HG03108 (cell line): Measurements from ENCODE around the gene ENKUR.

Source experiments
- ATAC-seq: cut with Tn5 transposase; IDR thresholded peaks from one replicate; pipeline ENCODE4 v1.9.1; 2021; ENCODE audit warnings: moderate library complexity; ENCODE audit not compliant: unreplicated experiment

The ENKUR gene

GRCh38 chr10:24951201-24952142 is 64.5 kb downstream of the ENKUR start:
- ATAC-seq = no peak

GRCh38 chr10:24950439-24950838 is 65.5 kb downstream of the ENKUR start:
- ATAC-seq = no peak

- no peak for ATAC-seq
These were observed 66.3 kb downstream of the ENKUR start for GRCh38 chr10:24949616-24950015.

GRCh38 chr10:24947304-24948097 is 68.5 kb downstream of the ENKUR start:
- peak; percentile 69 for ATAC-seq

GRCh38 chr10:24944512-24945255 is 71.3 kb downstream of the ENKUR start:
- ATAC-seq = no peak

- no peak for ATAC-seq
These were observed 77.4 kb downstream of the ENKUR start for GRCh38 chr10:24938525-24938924.

GRCh38 chr10:24938076-24938475 is 77.9 kb downstream of the ENKUR start:
- no peak for ATAC-seq

GRCh38 chr10:24935504-24936292 is 80.3 kb downstream of the ENKUR start:
- no peak for ATAC-seq
